Activated T-cell treated with anti-CD3 and anti-CD28 coated beads for 4 hours (primary cell): ENCODE results near the gene GRPEL1.

Source experiments
- DNase-seq: peaks from one replicate; pipeline ENCODE4 v3.0.0-alpha.2; 2020

Gene GRPEL1

DNA sequence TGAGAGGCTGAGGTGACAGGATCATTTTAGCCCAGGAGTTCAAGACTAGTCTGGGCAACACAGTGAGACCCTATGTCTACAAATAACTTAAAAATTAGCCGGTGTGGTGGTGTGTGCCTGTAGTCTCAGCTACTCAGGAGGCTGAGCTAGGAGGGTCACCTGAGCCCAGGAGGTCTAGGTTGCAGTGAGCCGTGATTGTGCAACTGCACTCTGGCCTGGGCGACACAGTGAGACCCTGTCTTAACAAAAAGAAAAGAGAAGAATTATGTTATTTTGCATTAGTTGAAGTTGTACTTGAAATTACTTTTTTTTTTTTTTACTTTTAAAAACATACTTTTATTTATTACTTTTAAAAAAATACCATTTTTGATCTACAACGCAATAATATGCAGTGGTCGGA, 46.5 kb downstream of the GRPEL1 start:
- DNase-seq, result no peak

DNA sequence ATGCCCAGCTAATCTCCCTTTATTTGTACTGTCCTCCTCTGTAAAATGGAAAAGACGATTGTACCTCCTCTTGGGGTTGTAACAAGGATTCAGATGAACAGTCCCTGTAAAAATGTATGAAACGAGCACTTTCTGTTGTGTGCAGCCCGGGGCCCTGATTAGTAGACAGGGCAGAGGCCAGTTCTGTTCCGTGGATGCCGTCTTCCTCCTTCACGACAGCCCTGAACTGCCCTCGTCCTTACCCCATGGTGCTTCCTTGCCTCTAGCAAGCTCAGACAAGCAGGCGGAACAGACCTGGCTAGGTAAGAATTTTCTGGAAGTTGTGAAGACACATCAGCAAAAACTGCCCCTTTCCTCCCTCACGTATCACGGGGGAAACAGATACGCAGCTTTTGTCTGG, 47.0 kb downstream of the GRPEL1 start:
- no peak for DNase-seq

DNA sequence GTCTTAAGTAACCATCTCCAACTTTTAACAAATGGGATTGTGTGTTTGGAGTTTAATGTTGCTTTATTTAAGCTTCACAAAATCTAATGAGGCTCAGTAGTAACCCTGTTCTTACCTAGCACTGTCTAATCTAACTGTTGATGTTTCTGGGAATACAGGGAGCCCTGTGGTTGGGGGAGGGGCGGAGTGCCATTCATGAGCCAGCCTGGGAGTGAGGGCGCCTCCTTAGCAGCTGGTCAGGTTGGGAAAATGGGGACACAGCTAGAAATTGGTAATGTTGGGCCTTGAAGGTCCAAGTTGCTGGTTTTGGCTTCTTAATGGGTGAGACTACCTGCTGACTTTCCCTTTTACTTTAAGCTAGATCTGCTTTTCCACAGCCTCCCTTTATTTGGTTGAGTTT, 47.6 kb downstream of the GRPEL1 start:
- no peak for DNase-seq

DNA sequence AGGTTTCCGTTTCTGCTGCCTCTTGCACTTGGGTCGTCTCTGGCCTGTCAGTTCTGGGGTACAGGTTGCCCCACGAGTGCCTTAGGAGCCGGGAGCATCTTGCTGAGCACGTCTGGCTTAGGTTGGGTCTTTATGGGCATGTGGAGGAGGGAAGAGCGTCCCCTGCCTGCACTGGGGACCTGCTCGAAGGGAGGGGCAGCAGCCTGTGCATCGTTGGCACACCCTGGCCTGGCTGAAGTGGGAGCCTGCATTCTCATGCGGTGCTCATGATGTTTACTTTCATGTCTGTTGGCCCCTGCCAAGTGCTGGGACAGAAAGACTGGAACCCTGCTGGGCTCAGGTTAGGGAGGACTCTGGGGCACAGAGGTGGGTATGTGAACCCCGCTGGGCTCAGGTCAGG, 48.5 kb downstream of the GRPEL1 start:
- DNase-seq, result no peak

DNA sequence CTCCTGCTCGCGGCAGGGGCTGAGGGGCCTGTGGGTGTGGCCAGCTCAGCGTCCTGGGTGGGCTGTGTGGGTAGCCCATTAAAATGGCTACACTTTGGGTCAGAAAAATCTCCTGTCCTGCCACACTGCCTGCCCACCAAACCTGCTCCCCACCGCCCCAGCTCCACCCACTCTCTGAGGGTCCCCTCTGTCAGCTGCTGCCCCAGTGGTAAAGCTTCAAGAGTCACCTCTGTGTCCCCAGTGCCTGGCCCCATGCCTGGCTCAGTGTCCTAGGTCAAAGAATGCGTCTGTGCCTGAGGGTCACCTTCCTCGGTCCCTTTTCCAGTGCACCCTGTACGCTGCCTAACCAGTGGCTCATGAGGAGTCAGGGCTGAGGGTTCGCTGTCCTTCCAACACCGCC, 49.6 kb downstream of the GRPEL1 start:
- no peak for DNase-seq

DNA sequence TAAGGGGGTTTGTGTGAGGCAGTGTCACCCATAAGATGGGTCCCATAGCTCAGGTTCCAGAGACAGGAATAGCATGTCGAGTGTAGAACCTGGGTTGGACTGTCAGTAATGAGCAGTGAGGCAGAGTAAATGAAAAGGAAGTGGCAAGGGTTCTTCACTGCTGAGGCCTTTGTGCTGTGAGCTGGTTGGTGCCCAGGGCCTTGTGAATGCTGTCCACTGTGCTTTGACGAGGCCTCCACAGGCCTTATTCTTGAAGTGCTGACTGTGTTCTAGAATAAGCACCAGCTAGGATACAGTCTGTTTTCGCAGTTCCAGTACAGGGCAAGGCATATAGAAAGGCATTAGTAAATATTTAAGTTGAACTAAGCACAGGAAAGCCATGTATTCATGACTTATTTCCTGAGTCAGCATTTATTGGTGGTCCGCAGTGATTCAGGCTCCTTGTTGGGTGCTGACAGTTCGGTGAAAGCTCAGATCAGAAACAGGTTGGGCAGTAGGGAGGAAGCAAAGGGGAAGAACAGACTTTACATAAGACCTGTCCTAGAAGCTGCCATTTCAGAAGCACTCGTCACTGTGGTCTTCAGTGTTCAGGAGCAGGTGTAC, 50.3 kb downstream of the GRPEL1 start:
- DNase-seq, result no peak

DNA sequence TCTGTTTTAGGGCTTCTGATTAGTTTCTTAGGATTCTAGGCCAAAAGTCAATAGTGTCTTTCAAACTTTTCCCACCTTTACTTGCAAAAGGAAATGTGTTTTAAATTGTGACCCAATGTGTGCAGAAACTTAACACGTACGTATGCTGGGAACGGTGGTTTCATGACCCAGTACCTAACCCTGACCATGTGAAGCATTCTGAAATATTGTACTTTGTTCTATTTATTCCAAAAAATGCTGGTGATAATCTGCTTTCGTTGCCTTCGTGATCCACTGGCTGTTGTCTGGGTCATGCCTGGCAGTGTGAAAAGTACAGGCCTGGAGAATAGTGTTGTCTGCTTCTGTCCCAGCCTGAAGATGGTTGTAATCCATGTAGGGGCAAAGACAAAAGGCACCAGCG, 51.4 kb downstream of the GRPEL1 start:
- DNase-seq, result no peak

DNA sequence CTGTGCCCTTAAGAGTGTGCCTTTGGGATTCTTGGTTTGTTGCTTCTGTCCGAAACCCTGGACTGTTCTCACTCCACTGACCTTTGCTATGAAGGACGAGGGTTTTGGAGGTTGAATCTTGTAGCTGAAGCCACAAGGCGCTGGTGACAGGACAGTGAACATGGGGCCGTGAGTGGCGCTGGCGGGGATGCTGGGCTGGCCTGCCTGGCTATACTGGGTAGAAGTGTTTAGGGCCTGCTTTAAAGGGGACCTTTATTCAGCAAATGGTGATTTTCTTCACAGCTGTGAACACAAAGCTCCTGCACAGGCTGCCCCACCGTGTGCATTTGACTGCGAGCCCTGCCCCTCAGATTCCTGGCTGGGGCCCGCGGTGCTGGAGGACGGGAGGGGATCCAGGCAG, 51.8 kb downstream of the GRPEL1 start:
- no peak for DNase-seq

DNA sequence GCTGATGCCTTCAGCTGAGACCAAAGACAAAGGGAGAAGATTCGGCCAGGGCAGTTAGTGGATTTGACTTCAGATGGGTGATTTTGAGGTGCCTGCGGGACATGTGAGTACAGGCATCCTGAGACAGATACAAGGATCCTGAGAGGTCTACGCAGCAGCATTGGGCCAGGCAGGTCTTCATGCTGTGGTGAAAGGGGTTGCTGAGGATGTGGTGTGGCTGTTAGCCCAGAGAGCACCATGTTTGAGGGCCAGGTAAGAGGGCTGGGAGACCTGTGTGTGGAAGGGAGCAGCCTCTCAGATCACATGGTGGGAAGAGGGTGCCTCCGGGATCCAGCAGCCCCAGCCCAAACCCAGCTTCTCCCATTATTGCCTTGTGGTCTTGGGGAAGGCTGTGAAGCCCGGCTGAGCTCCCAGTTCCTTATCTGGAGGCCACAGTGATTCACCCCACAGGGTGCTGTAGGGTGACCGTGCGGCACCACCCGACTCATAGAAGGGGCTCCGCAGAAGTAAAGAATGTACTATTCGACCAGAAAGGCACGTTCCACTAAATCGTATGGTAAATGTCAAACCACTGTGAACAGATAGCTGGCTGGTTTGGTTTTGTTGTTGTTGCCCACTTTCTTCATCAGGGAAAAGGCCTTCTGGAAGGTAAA, 52.4 kb downstream of the GRPEL1 start:
- DNase-seq, result no peak

DNA sequence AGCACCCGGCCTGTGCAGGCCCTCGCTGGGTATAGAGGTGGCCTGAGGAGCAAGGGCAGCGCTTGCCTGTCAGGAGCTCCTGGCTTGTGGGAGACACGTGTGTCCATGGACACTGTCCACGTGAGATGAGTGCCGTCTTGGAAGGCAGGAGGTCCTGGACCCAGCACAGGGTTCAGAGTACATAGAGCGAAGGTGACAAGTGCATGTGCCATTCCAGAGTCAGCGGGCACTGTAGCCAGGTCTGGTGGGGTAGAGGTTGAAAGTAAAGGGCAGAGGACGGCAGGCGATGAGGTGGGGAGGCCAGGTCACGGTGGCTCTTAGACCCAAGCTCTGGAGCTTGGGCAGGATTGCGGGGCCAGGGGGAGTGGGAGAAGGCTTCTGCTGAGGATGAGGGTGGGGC, 53.0 kb downstream of the GRPEL1 start:
- no peak for DNase-seq

DNA sequence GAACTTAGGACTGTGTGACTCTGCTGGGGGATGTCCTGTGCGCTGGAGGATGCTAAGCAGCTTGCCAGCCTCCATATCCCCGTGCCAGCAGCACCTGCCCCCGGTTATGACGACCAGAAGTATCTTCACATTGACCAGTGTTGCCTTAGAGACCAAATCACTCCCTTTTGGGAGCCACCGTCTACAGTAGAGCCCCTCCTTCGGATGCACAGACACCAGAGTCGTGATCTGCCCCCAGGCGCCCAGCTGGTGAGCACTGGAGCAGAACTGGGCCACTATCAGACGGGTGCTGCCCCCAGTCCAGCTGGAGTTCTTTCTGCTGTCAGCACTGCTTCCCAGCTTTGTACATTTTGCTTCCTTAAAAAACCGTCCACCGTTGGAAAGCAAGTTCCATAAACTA, 54.7 kb downstream of the GRPEL1 start:
- DNase-seq, result no peak

DNA sequence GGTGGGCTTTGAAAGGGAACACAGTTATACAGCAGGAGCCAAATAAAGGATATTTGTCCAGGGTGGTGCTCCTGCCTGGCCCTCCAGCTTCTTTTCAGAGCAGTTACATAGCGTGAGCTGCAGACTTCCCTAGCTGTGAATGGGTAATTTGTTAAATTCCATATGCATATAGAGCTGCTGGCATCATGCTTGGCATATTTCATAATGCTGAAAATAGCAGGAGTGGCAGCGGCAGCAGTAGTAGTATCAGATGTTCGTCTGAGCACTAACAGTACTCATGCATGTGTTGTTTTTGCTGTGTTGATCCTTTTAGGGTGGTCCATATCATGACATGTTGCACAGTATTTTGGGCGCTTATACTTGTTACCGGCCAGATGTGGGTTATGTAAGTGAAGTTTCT, 58.3 kb downstream of the GRPEL1 start:
- no peak for DNase-seq
